ENCODE results near the gene KCNAB3. TPM values are rescaled to one million over a fixed set of nuclear protein-coding genes. Genes with fewer than 3 reads are reported as not detected.
A peak's percentile ranks its signal among the peaks of the same experiment; 100 is the strongest.

KCNAB3 gene
- total and polyA plus RNA-seq, 9 of the 15 experiments (the other 6 are each of a cell fraction or from before 2014, with no cell fraction given) = 0.03 to 2.5 (median 1.1) TPM

GRCh38 chr17:7932949-7933348, 3.3 kb upstream of the KCNAB3 start (continued):
- TF ChIP-seq CUX1 (CRISPR knock-in tag; IDR thresholded peaks at IDR 0.05) (no peak), E2F6 (IDR thresholded peaks at IDR 0.05; ENCODE audit: borderline replicate concordance in 1 of 2, extremely low read depth in 1 of 2, insufficient read depth in 1 of 2, insufficient read length in 1 of 2, low read depth in 1 of 2, low read length in 1 of 2, poor library complexity in 1 of 2, severe bottlenecking in 1 of 2) (peak in 1 of 2 experiments; percentile 86), NFRKB (IDR thresholded peaks at IDR 0.05; ENCODE audit: low read depth) (no peak), JUND (IDR thresholded peaks at IDR 0.05; ENCODE audit: borderline replicate concordance, low read depth, low read length) (peak; percentile 78), JUND (tag; IDR thresholded peaks at IDR 0.05; ENCODE audit: borderline replicate concordance, low read depth, low read length) (peak; percentile 38; the same call in 1 of the 3 replicates), XRCC3 (IDR thresholded peaks at IDR 0.05) (no peak), ZNF584 (CRISPR knock-in tag; IDR thresholded peaks at IDR 0.05; ENCODE audit: low read depth) (no peak), MAZ (CRISPR knock-in tag; conservative IDR thresholded peaks at IDR 0.05 in 1 of 2, IDR thresholded peaks at IDR 0.05 in 1 of 2) (no peak; a peak in 1 of 4 replicates), KAT8 (IDR thresholded peaks at IDR 0.05; ENCODE audit: low read depth) (no peak), CTCF (IDR thresholded peaks at IDR 0.05 in 2 of 3, conservative IDR thresholded peaks at IDR 0.05 in 1 of 3; ENCODE audit: insufficient read depth in 2 of 3, low read depth in 1 of 3, low read length in 3 of 3) (peak; percentile 32 to 49 (median 43); a peak in 5 of 6 replicates)
- TF ChIP-seq, protein P1, sequence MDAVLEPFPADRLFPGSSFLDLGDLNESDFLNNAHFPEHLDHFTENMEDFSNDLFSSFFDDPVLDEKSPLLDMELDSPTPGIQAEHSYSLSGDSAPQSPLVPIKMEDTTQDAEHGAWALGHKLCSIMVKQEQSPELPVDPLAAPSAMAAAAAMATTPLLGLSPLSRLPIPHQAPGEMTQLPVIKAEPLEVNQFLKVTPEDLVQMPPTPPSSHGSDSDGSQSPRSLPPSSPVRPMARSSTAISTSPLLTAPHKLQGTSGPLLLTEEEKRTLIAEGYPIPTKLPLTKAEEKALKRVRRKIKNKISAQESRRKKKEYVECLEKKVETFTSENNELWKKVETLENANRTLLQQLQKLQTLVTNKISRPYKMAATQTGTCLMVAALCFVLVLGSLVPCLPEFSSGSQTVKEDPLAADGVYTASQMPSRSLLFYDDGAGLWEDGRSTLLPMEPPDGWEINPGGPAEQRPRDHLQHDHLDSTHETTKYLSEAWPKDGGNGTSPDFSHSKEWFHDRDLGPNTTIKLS (IDR thresholded peaks at IDR 0.05; ENCODE audit: borderline replicate concordance, low read depth) = no peak
- TF ChIP-seq, protein P2, sequence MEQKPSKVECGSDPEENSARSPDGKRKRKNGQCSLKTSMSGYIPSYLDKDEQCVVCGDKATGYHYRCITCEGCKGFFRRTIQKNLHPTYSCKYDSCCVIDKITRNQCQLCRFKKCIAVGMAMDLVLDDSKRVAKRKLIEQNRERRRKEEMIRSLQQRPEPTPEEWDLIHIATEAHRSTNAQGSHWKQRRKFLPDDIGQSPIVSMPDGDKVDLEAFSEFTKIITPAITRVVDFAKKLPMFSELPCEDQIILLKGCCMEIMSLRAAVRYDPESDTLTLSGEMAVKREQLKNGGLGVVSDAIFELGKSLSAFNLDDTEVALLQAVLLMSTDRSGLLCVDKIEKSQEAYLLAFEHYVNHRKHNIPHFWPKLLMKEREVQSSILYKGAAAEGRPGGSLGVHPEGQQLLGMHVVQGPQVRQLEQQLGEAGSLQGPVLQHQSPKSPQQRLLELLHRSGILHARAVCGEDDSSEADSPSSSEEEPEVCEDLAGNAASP (IDR thresholded peaks at IDR 0.05) = no peak

Data from K562 (cell line).